CD4-positive, alpha-beta T cell treated with Interleukin-1 beta for 1 hour (primary cell): ENCODE measurements around the gene NCKAP5.
"Not testable (repeated sequence)": the region's sequence is repeated elsewhere in the genome, so short reads cannot be mapped to it uniquely, and the experiment has no call there.

ENCODE experiments used
- DNase-seq, 2 donors: peaks; one replicate each; pipeline ENCODE4 v3.0.0-alpha.2; 2020 to 2022

NCKAP5 gene

GRCh38 chr2:132733094-132733493 lies 835.2 kb downstream of the NCKAP5 start:
- DNase-seq: no peak

GRCh38 chr2:132732694-132733093 lies 835.6 kb downstream of the NCKAP5 start:
- DNase-seq: no peak

- DNase-seq: no peak
Measured at GRCh38 chr2:132731441-132731840, 836.8 kb downstream of the NCKAP5 start.

- no peak for DNase-seq
Measured at GRCh38 chr2:132730611-132731010, 837.7 kb downstream of the NCKAP5 start.

- DNase-seq: no peak
Measured at GRCh38 chr2:132729522-132729921, 838.7 kb downstream of the NCKAP5 start.

GRCh38 chr2:132726155-132726554 lies 842.1 kb downstream of the NCKAP5 start:
- no peak for DNase-seq

- no peak for DNase-seq
Measured at GRCh38 chr2:132725748-132726147, 842.5 kb downstream of the NCKAP5 start.

GRCh38 chr2:132725148-132725547 lies 843.1 kb downstream of the NCKAP5 start:
- DNase-seq: no peak

GRCh38 chr2:132721938-132722337 lies 846.3 kb downstream of the NCKAP5 start:
- no peak for DNase-seq

- no peak for DNase-seq
Measured at GRCh38 chr2:132720393-132720792, 847.9 kb downstream of the NCKAP5 start.

- no peak for DNase-seq
Measured at GRCh38 chr2:132719480-132719879, 848.8 kb downstream of the NCKAP5 start.

GRCh38 chr2:132716954-132717353 lies 851.3 kb downstream of the NCKAP5 start:
- DNase-seq: no peak

- DNase-seq: no peak
Measured at GRCh38 chr2:132715386-132716351, 852.6 kb downstream of the NCKAP5 start.

- no peak for DNase-seq
Measured at GRCh38 chr2:132703396-132703795, 864.9 kb downstream of the NCKAP5 start.

- no peak for DNase-seq
Measured at GRCh38 chr2:132701810-132702209, 866.5 kb downstream of the NCKAP5 start.

GRCh38 chr2:132699802-132700201 lies 868.5 kb downstream of the NCKAP5 start:
- DNase-seq: not testable (repeated sequence)

GRCh38 chr2:132698347-132698746 lies 869.9 kb downstream of the NCKAP5 start:
- DNase-seq: not testable (repeated sequence)

GRCh38 chr2:132697556-132698205 lies 870.6 kb downstream of the NCKAP5 start:
- no peak for DNase-seq

GRCh38 chr2:132692816-132693215 lies 875.4 kb downstream of the NCKAP5 start:
- no peak for DNase-seq

GRCh38 chr2:132691556-132691955 lies 876.7 kb downstream of the NCKAP5 start:
- no peak for DNase-seq

GRCh38 chr2:132690664-132691303 lies 877.5 kb downstream of the NCKAP5 start:
- DNase-seq: no peak

- no peak for DNase-seq
Measured at GRCh38 chr2:132681766-132682165, 886.5 kb downstream of the NCKAP5 start.

GRCh38 chr2:132680544-132680943 lies 887.7 kb downstream of the NCKAP5 start:
- no peak for DNase-seq

- no peak for DNase-seq
Measured at GRCh38 chr2:132678483-132678882, 889.8 kb downstream of the NCKAP5 start.
